Activated T-helper 1 cell treated with anti-CD3 and anti-CD28 coated beads, Interleukin-12 subunit alpha, Interleukin-12 subunit beta, Interleukin-2, Interleukin-4 antibody, amounts not matched to agents 30 ng/mL and 10 ng/mL and 1 ng/mL, durations not matched to agents 14 hours and 24 hours and 36 hours (primary cell): Measurements from ENCODE around the gene ABCC12. TPM values are rescaled to one million over a fixed set of nuclear protein-coding genes. Genes with fewer than 3 reads are reported as not detected.
A peak's percentile ranks its signal among the peaks of the same experiment; 100 is the strongest.

ENCODE experiments used
- DNase-seq: peaks from one replicate; pipeline ENCODE4 v3.0.0; 2021; ENCODE audit warnings: low spot score
- H3K27ac Mint-ChIP-seq: one replicate; pipeline ENCODE4 v1.8.0; 2021; ENCODE audit warnings: mild to moderate bottlenecking, mixed read lengths
- H3K27me3 Mint-ChIP-seq: one replicate; pipeline ENCODE4 v1.8.0; 2022; ENCODE audit warnings: mild to moderate bottlenecking, moderate library complexity, mixed read lengths; ENCODE audit not compliant: insufficient read depth
- H3K36me3 Mint-ChIP-seq: one replicate; pipeline ENCODE4 v1.8.0; 2021; ENCODE audit warnings: low read depth, mixed read lengths
- H3K4me1 Mint-ChIP-seq: one replicate; pipeline ENCODE4 v1.8.0; 2021; ENCODE audit warnings: low read depth, mixed read lengths
- H3K4me3 Mint-ChIP-seq: one replicate; pipeline ENCODE4 v1.8.0; 2021; ENCODE audit warnings: mild to moderate bottlenecking, moderate library complexity, mixed read lengths
- H3K9me3 Mint-ChIP-seq: one replicate; pipeline ENCODE4 v1.8.0; 2021; ENCODE audit warnings: mixed read lengths
- intact Hi-C: fragments of 100-400 bp; cut with micrococcal nuclease; formaldehyde crosslinking; loops from one replicate; pipeline ENCODE4 v1.15.1; 2024
- total RNA-seq: library from RNA; stranded (reverse); gene quantifications from 2 replicates; pipeline ENCODE4 v1.2.3, GENCODE V29; 2022

Gene ABCC12
- total RNA-seq, 1 donor from 2014 or later = not detected

GRCh38 chr16:48161906-48162305 lies 6.1 kb upstream of the ABCC12 start:
- intact Hi-C loops = loop anchor here (10.0 kb wide), 1 partner anchor 1607 kb away; no protein-coding TSS in a partner anchor
- no peak overlapping the region for H3K27ac Mint-ChIP-seq
- no peak overlapping the region for H3K4me3 Mint-ChIP-seq
- no peaks in the 10 kb centered on the region for H3K9me3 Mint-ChIP-seq
- H3K27me3 Mint-ChIP-seq = peaks cover 7% of the 10 kb centered on the region
- no peak for DNase-seq
- no peaks in the 10 kb centered on the region for H3K36me3 Mint-ChIP-seq
- peaks cover 48% of the 10 kb centered on the region for H3K4me1 Mint-ChIP-seq

- Mint-ChIP-seq H3K4me1 (peaks cover 46% of the 10 kb centered on the region), H3K27ac (no peak overlapping the region), H3K27me3 (peaks cover 5% of the 10 kb centered on the region), H3K36me3 (no peaks in the 10 kb centered on the region), H3K9me3 (no peaks in the 10 kb centered on the region), H3K4me3 (no peak overlapping the region)
- intact Hi-C loops = loop anchor here (10.0 kb wide), 1 partner anchor 1606 kb away; no protein-coding TSS in a partner anchor
- DNase-seq = no peak
Observed at GRCh38 chr16:48160575-48160974, 4.8 kb upstream of the ABCC12 start.

- intact Hi-C loops = loop anchor here (1.0 to 5.0 kb wide), 12 partner anchors 35 to 1471 kb away; partner anchors contain the start of genes DNAJA2, ITFG1, ORC6 and PHKB
- H3K9me3 Mint-ChIP-seq = no peaks in the 10 kb centered on the region
- peaks cover 37% of the 10 kb centered on the region for H3K4me1 Mint-ChIP-seq
- no peaks in the 10 kb centered on the region for H3K36me3 Mint-ChIP-seq
- peaks cover 9% of the 10 kb centered on the region for H3K27me3 Mint-ChIP-seq
- DNase-seq = peak; percentile 38
- H3K27ac Mint-ChIP-seq = peak overlapping the region; percentile 93
- H3K4me3 Mint-ChIP-seq = peak overlapping the region; percentile 38
Observed at GRCh38 chr16:48158296-48158695, 2.5 kb upstream of the ABCC12 start.

- Mint-ChIP-seq H3K36me3 (no peaks in the 10 kb centered on the region), H3K27me3 (peaks cover 9% of the 10 kb centered on the region), H3K4me3 (peak overlapping the region; percentile 38), H3K4me1 (peaks cover 37% of the 10 kb centered on the region), H3K9me3 (no peaks in the 10 kb centered on the region), H3K27ac (peak overlapping the region; percentile 93)
- intact Hi-C loops = loop anchor here (1.0 to 5.0 kb wide), 14 partner anchors 34 to 1470 kb away; partner anchors contain the start of genes DNAJA2, ITFG1, ORC6 and PHKB
- DNase-seq = no peak
Observed at GRCh38 chr16:48157794-48158193, 2.0 kb upstream of the ABCC12 start.

GRCh38 chr16:48157302-48157701 lies 1.5 kb upstream of the ABCC12 start:
- H3K4me3 Mint-ChIP-seq = peak overlapping the region; percentile 38
- H3K27me3 Mint-ChIP-seq = peaks cover 9% of the 10 kb centered on the region
- no peaks in the 10 kb centered on the region for H3K36me3 Mint-ChIP-seq
- peak overlapping the region; percentile 93 for H3K27ac Mint-ChIP-seq
- DNase-seq = no peak
- intact Hi-C loops = loop anchor here (1.0 to 5.0 kb wide), 5 partner anchors 105 to 1470 kb away; partner anchors contain the start of genes ORC6 and VPS35
- peaks cover 36% of the 10 kb centered on the region for H3K4me1 Mint-ChIP-seq
- no peaks in the 10 kb centered on the region for H3K9me3 Mint-ChIP-seq

GRCh38 chr16:48156790-48157209 lies 1.0 kb upstream of the ABCC12 start:
- H3K4me3 Mint-ChIP-seq = no peak overlapping the region
- no peaks in the 10 kb centered on the region for H3K36me3 Mint-ChIP-seq
- peaks cover 9% of the 10 kb centered on the region for H3K27me3 Mint-ChIP-seq
- intact Hi-C loops = loop anchor here (1.0 to 5.0 kb wide), 7 partner anchors 9 to 1469 kb away; partner anchors contain the start of genes ORC6 and VPS35
- H3K4me1 Mint-ChIP-seq = peaks cover 31% of the 10 kb centered on the region
- peak; percentile 66 for DNase-seq
- H3K9me3 Mint-ChIP-seq = no peaks in the 10 kb centered on the region
- peak overlapping the region; percentile 31 for H3K27ac Mint-ChIP-seq

GRCh38 chr16:48153774-48154173 lies 2.0 kb downstream of the ABCC12 start:
- H3K4me1 Mint-ChIP-seq = peaks cover 23% of the 10 kb centered on the region
- no peak overlapping the region for H3K27ac Mint-ChIP-seq
- H3K9me3 Mint-ChIP-seq = no peaks in the 10 kb centered on the region
- H3K4me3 Mint-ChIP-seq = no peak overlapping the region
- H3K36me3 Mint-ChIP-seq = no peaks in the 10 kb centered on the region
- intact Hi-C loops = no loop called here
- DNase-seq = no peak
- H3K27me3 Mint-ChIP-seq = peaks cover 15% of the 10 kb centered on the region

GRCh38 chr16:48152226-48152625 lies 3.6 kb downstream of the ABCC12 start:
- Mint-ChIP-seq H3K9me3 (no peaks in the 10 kb centered on the region), H3K36me3 (no peaks in the 10 kb centered on the region), H3K4me1 (peaks cover 8% of the 10 kb centered on the region), H3K4me3 (no peak overlapping the region), H3K27me3 (peaks cover 15% of the 10 kb centered on the region), H3K27ac (no peak overlapping the region)
- intact Hi-C loops = no loop called here
- DNase-seq = no peak

GRCh38 chr16:48150707-48151106 lies 5.1 kb downstream of the ABCC12 start:
- Mint-ChIP-seq H3K27ac (no peak overlapping the region), H3K9me3 (no peaks in the 10 kb centered on the region), H3K36me3 (no peaks in the 10 kb centered on the region), H3K4me3 (no peak overlapping the region), H3K4me1 (peaks cover 5% of the 10 kb centered on the region), H3K27me3 (peaks cover 20% of the 10 kb centered on the region)
- intact Hi-C loops = no loop called here
- DNase-seq = no peak

- Mint-ChIP-seq H3K27ac (no peak overlapping the region), H3K9me3 (no peaks in the 10 kb centered on the region), H3K36me3 (no peaks in the 10 kb centered on the region), H3K4me3 (no peak overlapping the region), H3K4me1 (peaks cover 5% of the 10 kb centered on the region), H3K27me3 (peaks cover 21% of the 10 kb centered on the region)
- no peak for DNase-seq
- intact Hi-C loops = no loop called here
Observed at GRCh38 chr16:48146710-48147109, 9.1 kb downstream of the ABCC12 start.

- H3K4me3 Mint-ChIP-seq = no peak overlapping the region
- H3K27me3 Mint-ChIP-seq = peaks cover 18% of the 10 kb centered on the region
- no peak for DNase-seq
- peaks cover 5% of the 10 kb centered on the region for H3K4me1 Mint-ChIP-seq
- H3K9me3 Mint-ChIP-seq = no peaks in the 10 kb centered on the region
- intact Hi-C loops = no loop called here
- H3K36me3 Mint-ChIP-seq = no peaks in the 10 kb centered on the region
- no peak overlapping the region for H3K27ac Mint-ChIP-seq
Observed at GRCh38 chr16:48146131-48146530, 9.7 kb downstream of the ABCC12 start.

GRCh38 chr16:48143812-48144368 lies 11.9 kb downstream of the ABCC12 start:
- intact Hi-C loops = no loop called here
- Mint-ChIP-seq H3K4me3 (no peak overlapping the region), H3K27me3 (peaks cover 10% of the 10 kb centered on the region), H3K4me1 (peaks cover 5% of the 10 kb centered on the region), H3K27ac (no peak overlapping the region), H3K9me3 (no peaks in the 10 kb centered on the region), H3K36me3 (no peaks in the 10 kb centered on the region)
- no peak for DNase-seq

GRCh38 chr16:48140821-48141220 lies 15.0 kb downstream of the ABCC12 start:
- peaks cover 6% of the 10 kb centered on the region for H3K27me3 Mint-ChIP-seq
- no peak overlapping the region for H3K4me3 Mint-ChIP-seq
- H3K36me3 Mint-ChIP-seq = no peaks in the 10 kb centered on the region
- H3K4me1 Mint-ChIP-seq = no peaks in the 10 kb centered on the region
- intact Hi-C loops = no loop called here
- DNase-seq = no peak
- H3K9me3 Mint-ChIP-seq = no peaks in the 10 kb centered on the region
- H3K27ac Mint-ChIP-seq = no peak overlapping the region
